ENCODE measurements around the gene PNPLA6.

- TF ChIP-seq EZH2phosphoT487 (IDR thresholded peaks at IDR 0.05; ENCODE audit: insufficient read depth, low read depth) (no peak), EZH2 (IDR thresholded peaks at IDR 0.05; ENCODE audit: insufficient read depth, poor library complexity, severe bottlenecking) (no peak)
These were observed 14.8 kb downstream of the PNPLA6 start for GRCh38 chr19:7550169-7550770.

Data from GM23248 (cell line).